Activated CD4-positive, alpha-beta T cell treated with anti-CD3 and anti-CD28 coated beads, Interleukin-2, amount 10 ng/mL, durations not matched to agents 7 days and 5 days (primary cell): ENCODE data around the gene ZSWIM5. TPM values are rescaled to one million over a fixed set of nuclear protein-coding genes. Genes with fewer than 3 reads are reported as not detected.
A peak's percentile ranks its signal among the peaks of the same experiment; 100 is the strongest.
"Not testable (repeated sequence)": the region's sequence is repeated elsewhere in the genome, so short reads cannot be mapped to it uniquely, and the experiment has no call there.

Experiments used
- CTCF ChIA-PET: fragments of 350-600 bp; sonication (Branson Sonifier 250); formaldehyde crosslinking; loops from one replicate; lab custom pipeline; 2021; ENCODE audit warnings: antibody characterized with exemption; lab: Charles Lee
- POLR2A ChIA-PET: fragments of 350-600 bp; sonication (Branson Sonifier 250); formaldehyde crosslinking; loops from one replicate; lab custom pipeline; 2021; ENCODE audit warnings: antibody characterized with exemption; lab: Charles Lee
- DNase-seq: peaks from one replicate; pipeline ENCODE4 v3.0.0-alpha.2; 2020
- H3K27ac Mint-ChIP-seq: one replicate; pipeline ENCODE4 v1.8.0; 2021; ENCODE audit warnings: mild to moderate bottlenecking, moderate library complexity, mixed read lengths
- H3K27me3 Mint-ChIP-seq: one replicate; pipeline ENCODE4 v1.8.0; 2021; ENCODE audit warnings: mixed read lengths
- H3K36me3 Mint-ChIP-seq: one replicate; pipeline ENCODE4 v1.8.0; 2021; ENCODE audit warnings: low read depth, mixed read lengths
- H3K4me1 Mint-ChIP-seq: one replicate; pipeline ENCODE4 v1.8.0; 2021; ENCODE audit warnings: mixed read lengths
- H3K4me3 Mint-ChIP-seq: one replicate; pipeline ENCODE4 v1.8.0; 2021; ENCODE audit warnings: mild to moderate bottlenecking, moderate library complexity, mixed read lengths
- H3K9me3 Mint-ChIP-seq: one replicate; pipeline ENCODE4 v1.8.0; 2021; ENCODE audit warnings: mixed read lengths
- total RNA-seq, 2 experiments: library from RNA; stranded (reverse); gene quantifications; one replicate each; pipeline ENCODE4 v1.2.3, GENCODE V29; 2021

Gene ZSWIM5
- total RNA-seq, 2 experiments from 2014 or later, result 0.46 to 0.62 TPM

GRCh38 chr1:44994309-44994898, 212.0 kb downstream of the ZSWIM5 start:
- Mint-ChIP-seq H3K4me1 (no peaks in the 10 kb centered on the region), H3K9me3 (no peaks in the 10 kb centered on the region), H3K27me3 (no peaks in the 10 kb centered on the region), H3K4me3 (no peak overlapping the region), H3K36me3 (no peaks in the 10 kb centered on the region), H3K27ac (no peak overlapping the region)
- CTCF ChIA-PET, result no interaction called here
- POLR2A ChIA-PET, result no interaction called here
- DNase-seq, result no peak

DNA sequence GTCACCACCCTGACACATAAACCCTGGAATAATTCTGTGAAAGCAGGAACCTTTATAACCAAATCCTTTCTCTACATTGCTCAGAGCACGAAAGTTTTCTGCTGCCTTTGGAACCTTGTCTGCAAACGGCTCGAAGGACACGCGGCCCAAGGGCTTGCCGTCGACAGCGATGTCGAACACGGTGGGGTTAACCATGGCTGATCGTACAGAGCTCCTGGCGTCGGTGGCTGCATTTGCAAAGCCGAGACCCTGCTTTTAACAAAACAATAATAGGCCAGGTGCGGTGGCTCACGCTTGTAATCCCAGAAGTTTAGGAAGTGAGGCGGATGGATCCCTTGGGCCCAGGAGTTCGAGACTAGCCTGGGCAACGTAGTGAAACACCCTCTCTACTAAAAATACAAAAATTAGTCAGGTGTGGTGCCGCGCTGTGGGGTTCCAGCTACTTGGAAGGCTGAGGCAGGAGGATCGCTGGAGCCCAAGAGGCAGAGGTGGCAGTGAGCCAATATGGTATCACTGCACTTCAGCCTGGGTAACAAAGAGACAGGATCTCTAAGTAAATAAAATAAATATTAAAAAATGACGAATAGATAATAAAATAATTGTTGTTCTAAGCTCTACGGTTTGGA, 217.8 kb downstream of the ZSWIM5 start:
- no peak for DNase-seq
- Mint-ChIP-seq H3K9me3 (no peaks in the 10 kb centered on the region), H3K27ac (no peak overlapping the region), H3K4me1 (peaks cover 22% of the 10 kb centered on the region), H3K27me3 (no peaks in the 10 kb centered on the region), H3K4me3 (no peak overlapping the region), H3K36me3 (peaks cover 3% of the 10 kb centered on the region)
- ChIA-PET POLR2A (interaction anchor here (0.6 kb wide), 1 partner anchor 169 kb away, joined by 3 read pairs; no protein-coding TSS in a partner anchor), CTCF (interaction anchor here (0.7 to 2.6 kb wide), 4 partner anchors 17 to 43 kb away, joined by 3 to 10 read pairs (median 4); partner anchors contain the start of gene HECTD3)

DNA sequence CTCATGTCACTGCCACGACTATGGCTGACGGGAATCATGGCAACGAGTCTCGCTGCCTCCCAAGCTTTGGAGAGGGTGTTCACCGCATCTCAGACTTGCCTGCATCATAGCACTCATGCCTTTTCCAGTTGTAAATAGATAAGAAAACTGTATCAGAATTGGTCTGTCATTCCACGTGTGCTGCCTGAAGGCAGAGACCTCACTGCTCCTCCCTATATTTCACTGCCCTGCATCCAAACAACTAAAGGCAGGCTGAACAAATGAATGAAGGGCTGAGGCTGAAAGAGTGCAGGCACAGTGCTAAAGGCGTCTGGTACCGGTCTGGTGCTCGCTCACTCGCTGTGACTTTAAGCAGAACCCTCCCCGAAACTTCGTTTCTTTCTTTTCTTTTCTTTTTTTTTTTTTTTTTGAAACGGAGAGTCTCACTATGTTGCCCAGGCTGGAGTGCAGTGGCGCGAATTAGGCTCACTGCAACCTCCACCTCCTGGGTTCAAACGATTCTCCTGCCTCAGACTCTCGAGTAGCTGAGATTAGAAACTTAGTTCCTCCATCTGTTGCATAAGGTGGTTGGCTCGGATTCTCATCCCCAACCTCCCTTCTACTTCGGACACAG, 220.6 kb downstream of the ZSWIM5 start:
- H3K27ac Mint-ChIP-seq, result peak overlapping the region; percentile 92

DNA sequence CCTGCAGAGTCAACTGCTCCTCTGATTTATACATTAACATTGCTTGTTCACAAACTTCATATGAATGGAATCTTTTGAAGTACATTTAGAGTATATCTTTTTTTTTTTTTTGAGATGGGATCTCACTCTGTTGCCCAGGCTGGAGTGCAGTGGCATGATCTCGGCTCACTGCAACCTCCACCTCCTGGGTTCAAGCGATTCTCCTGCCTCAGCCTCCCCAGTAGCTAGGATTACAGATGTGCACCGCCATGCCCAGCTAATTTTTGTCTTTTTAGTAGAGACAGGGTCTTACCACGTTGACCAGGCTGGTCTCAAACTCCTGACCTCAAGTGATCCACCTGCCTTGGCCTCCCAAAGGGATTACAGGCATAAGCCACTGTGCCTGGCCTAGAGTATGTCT, 229.0 kb downstream of the ZSWIM5 start:
- H3K4me3 Mint-ChIP-seq, DNase-seq, H3K27ac Mint-ChIP-seq, CTCF ChIA-PET, H3K9me3 Mint-ChIP-seq, H3K27me3 Mint-ChIP-seq, POLR2A ChIA-PET: not testable (repeated sequence)
- H3K36me3 Mint-ChIP-seq, result peaks cover 54% of the 10 kb centered on the region
- peaks cover 11% of the 10 kb centered on the region for H3K4me1 Mint-ChIP-seq

More for the DNA sequence above, 220.6 kb downstream of the ZSWIM5 start:
- CTCF ChIA-PET, result interaction anchor here (0.6 to 2.6 kb wide), 4 partner anchors 10 to 163 kb away, joined by 3 to 10 read pairs (median 4); partner anchors contain the start of gene HECTD3
- H3K9me3 Mint-ChIP-seq, result no peaks in the 10 kb centered on the region
- no peak for DNase-seq
- H3K36me3 Mint-ChIP-seq, result peaks cover 7% of the 10 kb centered on the region
- POLR2A ChIA-PET, result interaction anchor here (1.6 kb wide), 1 partner anchor 26 kb away, joined by 11 read pairs; the partner anchor contains the start of genes HECTD3 and UROD
- H3K4me3 Mint-ChIP-seq, result peak overlapping the region; percentile 97
- H3K4me1 Mint-ChIP-seq, result peaks cover 28% of the 10 kb centered on the region
- H3K27me3 Mint-ChIP-seq, result no peaks in the 10 kb centered on the region

DNA sequence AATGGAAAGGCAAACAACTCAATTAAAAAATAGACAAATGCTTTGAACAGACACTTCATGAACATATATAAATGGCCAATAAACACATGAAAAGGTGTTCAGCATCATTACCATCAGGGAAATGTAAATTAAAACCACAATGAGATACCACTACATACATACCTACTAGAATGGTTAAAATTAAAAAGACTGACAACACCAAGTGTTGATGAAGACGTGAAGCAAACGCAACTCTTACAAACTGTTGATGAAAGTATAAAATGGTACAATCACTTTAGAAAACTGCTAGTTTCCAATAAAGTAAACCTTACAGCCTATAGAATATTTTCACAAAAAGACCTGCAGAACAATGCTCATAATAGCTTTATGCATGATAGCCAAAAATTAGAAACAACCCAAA, 230.2 kb downstream of the ZSWIM5 start:
- DNase-seq, result no peak
- H3K9me3 Mint-ChIP-seq, result no peaks in the 10 kb centered on the region
- no peaks in the 10 kb centered on the region for H3K27me3 Mint-ChIP-seq
- ChIA-PET POLR2A (no interaction called here), CTCF (no interaction called here)
- peaks cover 9% of the 10 kb centered on the region for H3K4me1 Mint-ChIP-seq
- H3K4me3 Mint-ChIP-seq, result no peak overlapping the region
- no peak overlapping the region for H3K27ac Mint-ChIP-seq
- peaks cover 54% of the 10 kb centered on the region for H3K36me3 Mint-ChIP-seq

DNA sequence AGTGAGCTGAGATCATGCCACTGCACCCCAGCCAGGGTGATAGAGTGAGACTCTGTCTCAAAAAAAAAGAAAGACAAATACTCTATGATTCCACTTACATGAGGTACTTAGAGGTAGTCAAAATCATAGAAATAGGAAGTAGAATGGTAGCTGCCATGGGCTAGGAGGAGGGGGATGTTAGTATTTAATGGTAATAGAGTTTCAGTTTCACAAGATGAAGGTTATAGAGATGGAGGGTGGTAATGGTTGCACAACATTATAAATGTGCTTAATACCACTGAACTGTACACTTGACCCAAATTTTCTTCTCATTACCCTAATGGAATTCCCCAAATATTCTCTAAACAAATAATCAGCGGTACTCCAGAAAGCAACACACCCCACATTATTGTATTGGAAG, 232.8 kb downstream of the ZSWIM5 start:
- CTCF ChIA-PET, result interaction anchor here (0.6 to 1.1 kb wide), 2 partner anchors 9 to 20 kb away, joined by 3 read pairs; no protein-coding TSS in a partner anchor
- H3K27ac Mint-ChIP-seq, result peak overlapping the region; percentile 16
- no peak overlapping the region for H3K4me3 Mint-ChIP-seq

DNA sequence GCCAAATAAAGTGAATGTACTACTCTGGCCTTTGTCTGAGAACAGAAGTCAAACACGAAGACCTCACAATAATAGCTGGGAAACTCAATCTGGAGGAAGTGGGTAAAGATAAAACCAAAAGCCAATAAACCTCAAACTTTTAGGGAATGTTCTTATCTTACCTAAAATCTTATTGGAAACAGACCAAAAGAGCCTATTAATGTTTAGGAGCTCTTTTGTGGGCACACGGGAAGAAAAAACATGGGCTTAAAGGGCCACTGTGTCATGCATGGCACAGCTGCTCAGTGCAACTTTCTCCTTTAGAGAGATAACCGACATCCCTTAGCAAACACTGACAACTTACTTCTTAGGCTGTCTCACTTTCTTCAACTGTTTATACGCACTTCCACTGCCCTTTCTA, 236.1 kb downstream of the ZSWIM5 start:
- Mint-ChIP-seq H3K36me3 (peaks cover 16% of the 10 kb centered on the region), H3K27me3 (no peaks in the 10 kb centered on the region), H3K9me3 (no peaks in the 10 kb centered on the region), H3K4me3 (no peak overlapping the region), H3K27ac (no peak overlapping the region), H3K4me1 (peaks cover 11% of the 10 kb centered on the region)
- DNase-seq, result no peak
- ChIA-PET POLR2A (no interaction called here), CTCF (interaction anchor here (1.2 kb wide), 1 partner anchor 44 kb away, joined by 3 read pairs; no protein-coding TSS in a partner anchor)

More for the DNA sequence above, 232.8 kb downstream of the ZSWIM5 start:
- no peaks in the 10 kb centered on the region for H3K27me3 Mint-ChIP-seq
- no peaks in the 10 kb centered on the region for H3K9me3 Mint-ChIP-seq
- H3K36me3 Mint-ChIP-seq, result peaks cover 44% of the 10 kb centered on the region
- no peak for DNase-seq
- POLR2A ChIA-PET, result interaction anchor here (0.6 kb wide), 1 partner anchor 213 kb away, joined by 3 read pairs; no protein-coding TSS in a partner anchor
- peaks cover 11% of the 10 kb centered on the region for H3K4me1 Mint-ChIP-seq

Other genes with a start within 250 kb of the ZSWIM5 start
- gene EIF2B3, start 220.0 kb downstream of the ZSWIM5 start, total RNA-seq, result 10 to 100 TPM; 23.5 to 25.4 TPM
- gene HECTD3, start 195.3 kb downstream of the ZSWIM5 start, total RNA-seq, result 10 to 100 TPM; 38.7 to 42.3 TPM
- gene UROD, start 194.4 kb downstream of the ZSWIM5 start, total RNA-seq, result 10 to 100 TPM; 66.4 to 70.7 TPM
- 1 to 10 TPM; 6.2 to 6.5 TPM for gene HPDL, start 120.3 kb upstream of the ZSWIM5 start, total RNA-seq
- gene TOE1, start 133.6 kb upstream of the ZSWIM5 start, total RNA-seq, result 10 to 100 TPM; 22.6 to 34.4 TPM
- 10 to 100 TPM; 51.7 to 55.1 TPM for gene MUTYH, start 133.8 kb upstream of the ZSWIM5 start, total RNA-seq